HEK293 (cell line): ENCODE measurements around the gene TIMM10B.

Source experiments
- CTCF ChIA-PET: fragments of 350-600 bp; formaldehyde crosslinking; extraction: SDS; loops from one replicate; lab custom pipeline; 2021; ENCODE audit warnings: antibody characterized with exemption; lab: Yijun Ruan, JAX
- POLR2A ChIA-PET: fragments of 300-600 bp; formaldehyde crosslinking; extraction: SDS; loops from one replicate; lab custom pipeline; 2020; ENCODE audit warnings: antibody characterized with exemption, inconsistent platforms; lab: Yijun Ruan, JAX
- H3K27ac ChIP-seq: fragments of 200-500 bp; sonication (Bioruptor generic); 2 replicates; pipeline ENCODE4 v1.5.1; 2014; ENCODE audit warnings: low read depth, low read length, control low read depth, inconsistent platforms; ENCODE audit errors: extremely low read depth
- H3K36me3 ChIP-seq, 2 experiments: fragments of 200-500 bp in 1 of 2; sonication (Bioruptor generic) in 1 of 2; 1 replicate in 1 of 2; 2 replicates in 1 of 2; pipeline ENCODE4 v1.5.1; 2014 to 2017; ENCODE audit warnings: inconsistent platforms in 2 of 2, low read length in 2 of 2; ENCODE audit not compliant: control insufficient read depth in 2 of 2, insufficient read depth in 1 of 2
- H3K4me1 ChIP-seq: fragments of 200-500 bp; sonication (Bioruptor generic); 2 replicates; pipeline ENCODE4 v1.5.1; 2014; ENCODE audit warnings: mild to moderate bottlenecking, low read length, inconsistent platforms; ENCODE audit not compliant: control insufficient read depth, insufficient read depth
- H3K4me3 ChIP-seq: 2 replicates; pipeline ENCODE4 v1.5.1; 2011; ENCODE audit warnings: low read depth, mild to moderate bottlenecking, control low read depth, low read length, moderate library complexity
- H3K9me3 ChIP-seq: fragments of 200-500 bp; sonication (Bioruptor generic); 2 replicates; pipeline ENCODE4 v1.5.1; 2014; ENCODE audit warnings: low read depth, low read length, inconsistent platforms; ENCODE audit not compliant: control insufficient read depth, insufficient read depth
- BCL11B ChIP-seq: fragments of 450-650 bp; formaldehyde crosslinking; IDR thresholded peaks from 2 replicates; pipeline ENCODE4 v1.5.1; 2016; ENCODE audit warnings: low read depth, missing biosample characterization, missing genetic modification characterization
- GFI1B ChIP-seq: fragments of 450-650 bp; formaldehyde crosslinking; IDR thresholded peaks from 2 replicates; pipeline ENCODE4 v1.5.1; 2016; ENCODE audit warnings: missing biosample characterization, missing genetic modification characterization
- REPIN1 ChIP-seq: fragments of 450-650 bp; formaldehyde crosslinking; IDR thresholded peaks from 2 replicates; pipeline ENCODE4 v1.5.1; 2017; ENCODE audit warnings: missing biosample characterization, missing genetic modification characterization, low read depth
- YY2 ChIP-seq: fragments of 450-650 bp; formaldehyde crosslinking; IDR thresholded peaks from 2 replicates; pipeline ENCODE4 v1.5.1; 2016; ENCODE audit warnings: missing biosample characterization, missing genetic modification characterization
- ZBTB44 ChIP-seq: fragments of 450-650 bp; IDR thresholded peaks from 2 replicates; pipeline ENCODE4 v1.5.1; 2018; ENCODE audit warnings: missing biosample characterization, mild to moderate bottlenecking, missing genetic modification characterization
- ZFP41 ChIP-seq: fragments of 450-650 bp; formaldehyde crosslinking; IDR thresholded peaks from 2 replicates; pipeline ENCODE4 v1.5.1; 2016; ENCODE audit warnings: missing biosample characterization, missing genetic modification characterization, borderline replicate concordance
- ZNF16 ChIP-seq: fragments of 450-650 bp; formaldehyde crosslinking; IDR thresholded peaks from 2 replicates; pipeline ENCODE4 v1.5.1; 2016; ENCODE audit warnings: low read depth, missing biosample characterization, missing genetic modification characterization
- ZNF2 ChIP-seq: fragments of 450-650 bp; formaldehyde crosslinking; IDR thresholded peaks from 2 replicates; pipeline ENCODE4 v1.5.1; 2016; ENCODE audit warnings: missing biosample characterization, missing genetic modification characterization
- ZNF214 ChIP-seq: fragments of 450-650 bp; formaldehyde crosslinking; IDR thresholded peaks from 2 replicates; pipeline ENCODE4 v1.5.1; 2017; ENCODE audit warnings: missing biosample characterization, mild to moderate bottlenecking, missing genetic modification characterization, borderline replicate concordance
- ZNF324 ChIP-seq: fragments of 450-650 bp; formaldehyde crosslinking; IDR thresholded peaks from 2 replicates; pipeline ENCODE4 v1.5.1; 2016; ENCODE audit warnings: missing biosample characterization, missing genetic modification characterization
- ZNF426 ChIP-seq: fragments of 450-650 bp; formaldehyde crosslinking; IDR thresholded peaks from 2 replicates; pipeline ENCODE4 v1.5.1; 2017; ENCODE audit warnings: missing biosample characterization, missing genetic modification characterization, mild to moderate bottlenecking, inconsistent platforms, moderate library complexity
- ZNF473 ChIP-seq: fragments of 450-650 bp; formaldehyde crosslinking; IDR thresholded peaks from 2 replicates; pipeline ENCODE4 v1.5.1; 2017; ENCODE audit warnings: missing biosample characterization, missing genetic modification characterization
- ZNF510 ChIP-seq: fragments of 450-650 bp; formaldehyde crosslinking; IDR thresholded peaks from 2 replicates; pipeline ENCODE4 v1.5.1; 2018; ENCODE audit warnings: mild to moderate bottlenecking, missing genetic modification characterization, missing biosample characterization; ENCODE audit not compliant: insufficient replicate concordance
- ZNF530 ChIP-seq: fragments of 450-650 bp; formaldehyde crosslinking; IDR thresholded peaks from 2 replicates; pipeline ENCODE4 v1.5.1; 2016; ENCODE audit warnings: low read depth, missing biosample characterization, missing genetic modification characterization
- ZNF629 ChIP-seq: fragments of 450-650 bp; formaldehyde crosslinking; IDR thresholded peaks from 2 replicates; pipeline ENCODE4 v1.5.1; 2017; ENCODE audit warnings: missing biosample characterization, missing genetic modification characterization
- ZNF76 ChIP-seq: fragments of 450-650 bp; formaldehyde crosslinking; IDR thresholded peaks from 2 replicates; pipeline ENCODE4; 2016; ENCODE audit warnings: low read depth, missing biosample characterization, missing genetic modification characterization, borderline replicate concordance
- ZNF791 ChIP-seq: fragments of 450-650 bp; formaldehyde crosslinking; IDR thresholded peaks from 2 replicates; pipeline ENCODE4 v1.5.1; 2016; ENCODE audit warnings: missing biosample characterization, missing genetic modification characterization
- TF ChIP-seq, protein P1 (sequence below): fragments of 450-650 bp; formaldehyde crosslinking; IDR thresholded peaks from 2 replicates; pipeline ENCODE4 v1.5.1; 2016; ENCODE audit warnings: missing biosample characterization, missing genetic modification characterization
- TF ChIP-seq, protein P2 (sequence below): fragments of 450-650 bp; formaldehyde crosslinking; IDR thresholded peaks from 2 replicates; pipeline ENCODE4 v1.5.1; 2017; ENCODE audit warnings: missing biosample characterization, missing genetic modification characterization
- TF ChIP-seq, protein P3 (sequence below): fragments of 450-650 bp; formaldehyde crosslinking; IDR thresholded peaks from 2 replicates; pipeline ENCODE4 v1.5.1; 2016; ENCODE audit warnings: missing biosample characterization, missing genetic modification characterization, borderline replicate concordance

The TIMM10B gene

GRCh38 chr11:6437993-6438392 lies 43.3 kb upstream of the TIMM10B start:
- no peak for TF ChIP-seq ZNF791 (tag by site-specific recombination)
- TF ChIP-seq, protein P1, sequence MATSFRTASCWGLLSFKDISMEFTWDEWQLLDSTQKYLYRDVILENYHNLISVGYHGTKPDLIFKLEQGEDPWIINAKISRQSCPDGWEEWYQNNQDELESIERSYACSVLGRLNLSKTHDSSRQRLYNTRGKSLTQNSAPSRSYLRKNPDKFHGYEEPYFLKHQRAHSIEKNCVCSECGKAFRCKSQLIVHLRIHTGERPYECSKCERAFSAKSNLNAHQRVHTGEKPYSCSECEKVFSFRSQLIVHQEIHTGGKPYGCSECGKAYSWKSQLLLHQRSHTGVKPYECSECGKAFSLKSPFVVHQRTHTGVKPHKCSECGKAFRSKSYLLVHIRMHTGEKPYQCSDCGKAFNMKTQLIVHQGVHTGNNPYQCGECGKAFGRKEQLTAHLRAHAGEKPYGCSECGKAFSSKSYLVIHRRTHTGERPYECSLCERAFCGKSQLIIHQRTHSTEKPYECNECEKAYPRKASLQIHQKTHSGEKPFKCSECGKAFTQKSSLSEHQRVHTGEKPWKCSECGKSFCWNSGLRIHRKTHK (tag by site-specific recombination), result no peak
- TF ChIP-seq GFI1B (tag by site-specific recombination), result no peak
- no peak for TF ChIP-seq ZNF629 (tag by site-specific recombination)
- no peak for TF ChIP-seq REPIN1 (tag by site-specific recombination)
- no peak for TF ChIP-seq ZNF16 (tag by site-specific recombination)
- no peak for TF ChIP-seq YY2
- no peak for TF ChIP-seq ZNF76 (tag by site-specific recombination)
- TF ChIP-seq ZBTB44 (tag by site-specific recombination), result no peak
- TF ChIP-seq, protein P2, sequence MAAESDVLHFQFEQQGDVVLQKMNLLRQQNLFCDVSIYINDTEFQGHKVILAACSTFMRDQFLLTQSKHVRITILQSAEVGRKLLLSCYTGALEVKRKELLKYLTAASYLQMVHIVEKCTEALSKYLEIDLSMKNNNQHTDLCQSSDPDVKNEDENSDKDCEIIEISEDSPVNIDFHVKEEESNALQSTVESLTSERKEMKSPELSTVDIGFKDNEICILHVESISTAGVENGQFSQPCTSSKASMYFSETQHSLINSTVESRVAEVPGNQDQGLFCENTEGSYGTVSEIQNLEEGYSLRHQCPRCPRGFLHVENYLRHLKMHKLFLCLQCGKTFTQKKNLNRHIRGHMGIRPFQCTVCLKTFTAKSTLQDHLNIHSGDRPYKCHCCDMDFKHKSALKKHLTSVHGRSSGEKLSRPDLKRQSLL (tag by site-specific recombination), result no peak
- no peak for TF ChIP-seq ZNF473 (tag by site-specific recombination)
- no peak for TF ChIP-seq ZNF214 (tag by site-specific recombination)
- TF ChIP-seq ZNF530 (tag by site-specific recombination), result no peak
- no peak for TF ChIP-seq ZNF324 (tag by site-specific recombination)
- no peak for TF ChIP-seq ZNF510 (tag by site-specific recombination)
- no peak for TF ChIP-seq ZNF2 (tag by site-specific recombination)
- no peak for TF ChIP-seq BCL11B (tag by site-specific recombination)
- no peak for TF ChIP-seq ZFP41 (tag by site-specific recombination)
- TF ChIP-seq, protein P3, sequence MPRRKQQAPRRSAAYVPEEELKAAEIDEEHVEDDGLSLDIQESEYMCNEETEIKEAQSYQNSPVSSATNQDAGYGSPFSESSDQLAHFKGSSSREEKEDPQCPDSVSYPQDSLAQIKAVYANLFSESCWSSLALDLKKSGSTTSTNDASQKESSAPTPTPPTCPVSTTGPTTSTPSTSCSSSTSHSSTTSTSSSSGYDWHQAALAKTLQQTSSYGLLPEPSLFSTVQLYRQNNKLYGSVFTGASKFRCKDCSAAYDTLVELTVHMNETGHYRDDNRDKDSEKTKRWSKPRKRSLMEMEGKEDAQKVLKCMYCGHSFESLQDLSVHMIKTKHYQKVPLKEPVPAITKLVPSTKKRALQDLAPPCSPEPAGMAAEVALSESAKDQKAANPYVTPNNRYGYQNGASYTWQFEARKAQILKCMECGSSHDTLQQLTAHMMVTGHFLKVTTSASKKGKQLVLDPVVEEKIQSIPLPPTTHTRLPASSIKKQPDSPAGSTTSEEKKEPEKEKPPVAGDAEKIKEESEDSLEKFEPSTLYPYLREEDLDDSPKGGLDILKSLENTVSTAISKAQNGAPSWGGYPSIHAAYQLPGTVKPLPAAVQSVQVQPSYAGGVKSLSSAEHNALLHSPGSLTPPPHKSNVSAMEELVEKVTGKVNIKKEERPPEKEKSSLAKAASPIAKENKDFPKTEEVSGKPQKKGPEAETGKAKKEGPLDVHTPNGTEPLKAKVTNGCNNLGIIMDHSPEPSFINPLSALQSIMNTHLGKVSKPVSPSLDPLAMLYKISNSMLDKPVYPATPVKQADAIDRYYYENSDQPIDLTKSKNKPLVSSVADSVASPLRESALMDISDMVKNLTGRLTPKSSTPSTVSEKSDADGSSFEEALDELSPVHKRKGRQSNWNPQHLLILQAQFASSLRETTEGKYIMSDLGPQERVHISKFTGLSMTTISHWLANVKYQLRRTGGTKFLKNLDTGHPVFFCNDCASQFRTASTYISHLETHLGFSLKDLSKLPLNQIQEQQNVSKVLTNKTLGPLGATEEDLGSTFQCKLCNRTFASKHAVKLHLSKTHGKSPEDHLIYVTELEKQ (tag by site-specific recombination), result no peak
- TF ChIP-seq ZNF426 (tag by site-specific recombination), result no peak
- no peak overlapping the region for H3K4me3 ChIP-seq
- H3K9me3 ChIP-seq, result no peaks in the 10 kb centered on the region
- POLR2A ChIA-PET, result interaction anchor here (0.9 kb wide), 1 partner anchor 19 kb away, joined by 4 read pairs; the partner anchor contains the start of gene APBB1
- no peak overlapping the region for H3K27ac ChIP-seq
- no peaks in the 10 kb centered on the region for H3K36me3 ChIP-seq
- CTCF ChIA-PET, result interaction anchor here (0.6 to 11.2 kb wide), 23 partner anchors 9 to 1252 kb away, joined by 3 to 228 read pairs (median 5); partner anchors contain the start of genes APBB1 and SMPD1
- H3K4me1 ChIP-seq, result no peaks in the 10 kb centered on the region
